MM.1S (cell line): Measurements from ENCODE around the gene FARS2.

Source experiments
- CTCF ChIP-seq: fragments of 300-600 bp; sonication (generic); IDR thresholded peaks from 2 replicates; pipeline ENCODE4 v1.5.1; 2016; ENCODE audit warnings: antibody characterized with exemption, low read length, mixed read lengths
- EZH2 ChIP-seq: fragments of 300-600 bp; sonication (generic); optimal IDR thresholded peaks from 2 replicates; pipeline ENCODE3; 2017; ENCODE audit warnings: low read depth, mild to moderate bottlenecking, antibody characterized with exemption, low read length, mixed read lengths

- no peak for TF ChIP-seq CTCF
- no peak for TF ChIP-seq EZH2
These were observed 182.2 kb downstream of the FARS2 start for GRCh38 chr6:5443491-5443890.
